GM19351 (cell line): ENCODE results near the gene TM6SF1.
"Not testable (repeated sequence)": the region's sequence is repeated elsewhere in the genome, so short reads cannot be mapped to it uniquely, and the experiment has no call there.

ENCODE experiments used
- ATAC-seq: cut with Tn5 transposase; IDR thresholded peaks from one replicate; pipeline ENCODE4 v1.9.1; 2021; ENCODE audit warnings: mild to moderate bottlenecking, moderate library complexity; ENCODE audit not compliant: unreplicated experiment

The TM6SF1 gene

GRCh38 chr15:83115410-83115809, 8.0 kb downstream of the TM6SF1 start:
- ATAC-seq: no peak

- ATAC-seq: peak; percentile 96
These were observed 8.6 kb downstream of the TM6SF1 start for GRCh38 chr15:83115831-83116565.

GRCh38 chr15:83118291-83118827, 10.9 kb downstream of the TM6SF1 start:
- no peak for ATAC-seq

GRCh38 chr15:83118968-83119367, 11.5 kb downstream of the TM6SF1 start:
- no peak for ATAC-seq

- no peak for ATAC-seq
These were observed 12.6 kb downstream of the TM6SF1 start for GRCh38 chr15:83119968-83120581.

- ATAC-seq: no peak
These were observed 16.1 kb downstream of the TM6SF1 start for GRCh38 chr15:83123529-83123928.

GRCh38 chr15:83127547-83128150, 20.2 kb downstream of the TM6SF1 start:
- ATAC-seq: no peak

- no peak for ATAC-seq
These were observed 22.3 kb downstream of the TM6SF1 start for GRCh38 chr15:83129791-83130190.

- ATAC-seq: no peak
These were observed 25.5 kb downstream of the TM6SF1 start for GRCh38 chr15:83132861-83133523.

- not testable (repeated sequence) for ATAC-seq
These were observed 34.7 kb downstream of the TM6SF1 start for GRCh38 chr15:83142151-83142550.

GRCh38 chr15:83144771-83145170, 37.3 kb downstream of the TM6SF1 start:
- no peak for ATAC-seq

- no peak for ATAC-seq
These were observed 45.8 kb downstream of the TM6SF1 start for GRCh38 chr15:83153288-83153687.

- ATAC-seq: no peak
These were observed 48.5 kb downstream of the TM6SF1 start for GRCh38 chr15:83155942-83156341.

GRCh38 chr15:83158393-83158792, 50.9 kb downstream of the TM6SF1 start:
- ATAC-seq: no peak

- no peak for ATAC-seq
These were observed 53.3 kb downstream of the TM6SF1 start for GRCh38 chr15:83160741-83161140.

- ATAC-seq: no peak
These were observed 55.6 kb downstream of the TM6SF1 start for GRCh38 chr15:83163032-83163431.

- ATAC-seq: no peak
These were observed 56.8 kb downstream of the TM6SF1 start for GRCh38 chr15:83164111-83164770.

GRCh38 chr15:83164771-83165404, 57.4 kb downstream of the TM6SF1 start:
- no peak for ATAC-seq

GRCh38 chr15:83166218-83166617, 58.8 kb downstream of the TM6SF1 start:
- ATAC-seq: no peak

GRCh38 chr15:83166830-83167229, 59.4 kb downstream of the TM6SF1 start:
- ATAC-seq: no peak
